HepG2 (cell line): ENCODE results near the gene AGER. TPM values are rescaled to one million over a fixed set of nuclear protein-coding genes. Genes with fewer than 3 reads are reported as not detected.

Experiments
- ATAC-seq: fragments of 200-7000 bp; cut with Tn5 transposase; 3 replicates; pipeline ENCODE4 v1.9.1; 2020; ENCODE audit warnings: mild to moderate bottlenecking, moderate library complexity
- BruUV-seq: library from RNA; stranded (reverse); fragments of 400-500 nt; replicated peaks from 2 replicates; lab custom pipeline; 2021; lab: Mats Ljungman, UMichigan
- CTCF ChIA-PET: fragments of 300-600 bp; formaldehyde crosslinking; extraction: SDS; loops from one replicate; lab custom pipeline; 2021; ENCODE audit warnings: low total read pairs, inconsistent platforms, low intra/inter-chr PET ratio; lab: Yijun Ruan, JAX
- POLR2A ChIA-PET: fragments of 350-600 bp; sonication (Branson Sonifier 250); formaldehyde crosslinking; loops from one replicate; lab custom pipeline; 2020; ENCODE audit warnings: antibody characterized with exemption, inconsistent platforms; lab: Yijun Ruan, JAX
- DNase-seq: peaks from one replicate; pipeline ENCODE4 v3.0.0-alpha.2; 2015; ENCODE audit warnings: low spot score
- FAIRE-seq: peaks from 3 replicates; lab custom pipeline; 2011; peaks lifted over from hg19 to GRCh38; lab: Jason Lieb, UNC
- H2AFZ ChIP-seq: one replicate; pipeline ENCODE4 v1.6.1; 2011; ENCODE audit warnings: low read length, inconsistent platforms
- H3K27ac ChIP-seq: fragments of 300-600 bp; 3 replicates; pipeline ENCODE4 v1.8.0; 2011; ENCODE audit warnings: mixed run types, mild to moderate bottlenecking, mixed read lengths, low read length, inconsistent platforms; ENCODE audit not compliant: insufficient read depth; ENCODE audit errors: extremely low read length
- H3K27me3 ChIP-seq, 2 experiments: fragments of 200-600 bp in 1 of 2; 2 replicates in 1 of 2; 3 replicates in 1 of 2; pipeline versions ENCODE4 v1.6.0 to v1.8.0; 2011; ENCODE audit warnings: low read length in 2 of 2, mild to moderate bottlenecking in 2 of 2, moderate library complexity in 2 of 2, inconsistent platforms in 1 of 2; ENCODE audit not compliant: insufficient read depth in 2 of 2, control insufficient read depth in 1 of 2
- H3K36me3 ChIP-seq, 2 experiments: fragments of 200-600 bp in 1 of 2; replicated peaks in 1 of 2; 2 replicates in 1 of 2; 3 replicates in 1 of 2; pipeline versions ENCODE4 v1.5.1 to v1.8.0; 2011; ENCODE audit warnings: low read length in 2 of 2, inconsistent platforms in 1 of 2; ENCODE audit not compliant: insufficient read depth in 2 of 2, control insufficient read depth in 1 of 2
- H3K4me1 ChIP-seq: 2 replicates; pipeline ENCODE4 v1.5.1; 2012; ENCODE audit warnings: low read length, inconsistent platforms; ENCODE audit not compliant: insufficient read depth
- H3K4me2 ChIP-seq: 2 replicates; pipeline ENCODE4 v1.6.0; 2011; ENCODE audit warnings: low read depth, low read length, inconsistent platforms
- H3K4me3 ChIP-seq, 3 experiments: fragments of 200-600 bp in 1 of 3; sonication (generic), shearing (Covaris generic) in 1 of 3; replicated peaks in 1 of 3; 2 replicates each; pipeline ENCODE4 v1.5.1; 2011 to 2016; ENCODE audit warnings: low read length in 3 of 3, inconsistent platforms in 2 of 3, low read depth in 2 of 3, mild to moderate bottlenecking in 2 of 3, control low read depth in 1 of 3, mixed read lengths in 1 of 3; ENCODE audit not compliant: insufficient read depth in 1 of 3
- H3K79me2 ChIP-seq: one replicate; pipeline ENCODE4 v1.6.1; 2011; ENCODE audit warnings: low read length, inconsistent platforms; ENCODE audit not compliant: insufficient read depth
- H3K9ac ChIP-seq: 2 replicates; pipeline ENCODE4 v1.6.0; 2011; ENCODE audit warnings: mild to moderate bottlenecking, low read depth, low read length, inconsistent platforms; ENCODE audit not compliant: insufficient read depth
- H3K9me3 ChIP-seq: 2 replicates; pipeline ENCODE4 v1.5.1; 2012; ENCODE audit warnings: mild to moderate bottlenecking, low read length
- H4K20me1 ChIP-seq: 2 replicates; pipeline ENCODE4 v1.6.0; 2011; ENCODE audit warnings: inconsistent platforms, mild to moderate bottlenecking, low read length, moderate library complexity; ENCODE audit not compliant: insufficient read depth
- CENPX ChIP-seq: sonication (generic); formaldehyde crosslinking; IDR thresholded peaks from 2 replicates; pipeline ENCODE4 v1.9.0; 2021; ENCODE audit warnings: mild to moderate bottlenecking, missing genetic modification reagents, moderate library complexity
- HMG20A ChIP-seq: IDR thresholded peaks from 2 replicates; pipeline ENCODE4 v1.6.1; 2016; ENCODE audit warnings: borderline replicate concordance
- HOXA5 ChIP-seq: sonication (generic); formaldehyde crosslinking; IDR thresholded peaks from 2 replicates; pipeline ENCODE4 v1.4.0; 2020; ENCODE audit warnings: missing genetic modification reagents
- NKX3-1 ChIP-seq: sonication (generic); formaldehyde crosslinking; IDR thresholded peaks from 2 replicates; pipeline ENCODE4 v1.5.0; 2020; ENCODE audit warnings: missing genetic modification reagents
- PBX3 ChIP-seq: sonication (generic); formaldehyde crosslinking; IDR thresholded peaks from 2 replicates; pipeline ENCODE4 v1.8.1; 2023; ENCODE audit warnings: missing genetic modification reagents, inconsistent platforms, borderline replicate concordance
- POLR2A ChIP-seq, 2 experiments: IDR thresholded peaks; 2 replicates each; pipeline ENCODE4 v1.6.1; 2011; ENCODE audit warnings: low read depth in 2 of 2, low read length in 2 of 2, mild to moderate bottlenecking in 1 of 2, moderate library complexity in 1 of 2; ENCODE audit not compliant: insufficient read depth in 1 of 2
- SIN3B ChIP-seq: fragments of 150-350 bp; IDR thresholded peaks from 2 replicates; pipeline ENCODE4 v1.6.1; 2014; ENCODE audit warnings: low read length
- SRY ChIP-seq: sonication (generic); formaldehyde crosslinking; IDR thresholded peaks from 2 replicates; pipeline ENCODE4 v1.8.0; 2022; ENCODE audit warnings: mild to moderate bottlenecking, missing genetic modification reagents
- ZNF580 ChIP-seq: IDR thresholded peaks from 2 replicates; pipeline ENCODE4 v1.6.1; 2016; ENCODE audit warnings: low read depth, borderline replicate concordance
- ZNF777 ChIP-seq: sonication (generic); formaldehyde crosslinking; IDR thresholded peaks from 2 replicates; pipeline ENCODE4 v1.4.0; 2020; ENCODE audit warnings: missing genetic modification reagents
- in situ Hi-C: cut with HindIII; loops from 2 replicates; pipeline ENCODE4 v1.10.0; 2017; ENCODE audit warnings: low pct_unique_long_range_greater_than_20kb; ENCODE audit not compliant: extremely low pct_ligation_motif_present
- intact Hi-C: fragments of 100-400 bp; cut with micrococcal nuclease; formaldehyde crosslinking; loops from one replicate; pipeline ENCODE4 v1.10.0; 2022; ENCODE audit not compliant: unreplicated experiment
- polyA plus RNA-seq, 8 experiments: library from polyadenylated mRNA; depleted of rRNA in 3 of 8; stranded (reverse) in 7 of 8; unstranded in 1 of 8; fragments of >200 nt; fragmentation: Illumina TruSeq in 4 of 8; extraction: Trizol in 4 of 8; gene quantifications; 2 replicates each; pipeline versions ENCODE4 v1.2.1 to v1.2.3, GENCODE V29; 2011 to 2016; ENCODE audit warnings: low read depth in 4 of 8, missing spikeins in 1 of 8, mixed read lengths in 1 of 8; ENCODE audit not compliant: insufficient read depth in 1 of 8
- total RNA-seq, 5 experiments: library from RNA; depleted of rRNA; stranded (reverse); fragments of >200 nt; fragmentation: Illumina TruSeq; extraction: Trizol; gene quantifications; 2 replicates each; pipeline ENCODE4 v1.2.3, GENCODE V29; 2016; ENCODE audit warnings: low read depth in 1 of 5

AGER gene
- total and polyA plus RNA-seq, 2 of the 13 experiments (the other 11 are each of a cell fraction or from before 2014, with no cell fraction given), result 1.9 to 5.1 TPM

GRCh38 chr6:32158052-32158451 is 26.0 kb downstream of the AGER start:
- DNase-seq (no peak), ATAC-seq (no peak), FAIRE-seq (no peak)
- no peak for TF ChIP-seq CENPX (CRISPR knock-in tag)
- TF ChIP-seq NKX3-1 (CRISPR knock-in tag), result no peak
- TF ChIP-seq PBX3 (CRISPR knock-in tag), result no peak
- TF ChIP-seq ZNF580 (CRISPR knock-in tag), result no peak
- no peak for TF ChIP-seq HOXA5 (CRISPR knock-in tag)
- no peak for TF ChIP-seq ZNF777 (CRISPR knock-in tag)
- no peak for TF ChIP-seq SRY (CRISPR knock-in tag)
- TF ChIP-seq HMG20A, result no peak
- no peak for TF ChIP-seq POLR2A (IDR thresholded peaks at IDR 0.05; ENCODE audit: insufficient read depth in 1 of 2, low read depth in 2 of 2, low read length in 2 of 2)
- TF ChIP-seq SIN3B, result no peak
- H3K4me3 ChIP-seq, result no peak overlapping the region
- H3K27ac ChIP-seq, result no peak overlapping the region
- H3K4me2 ChIP-seq, result no peak overlapping the region
- H3K36me3 ChIP-seq, result peaks cover 21 to 39% of the 10 kb centered on the region in 2 experiments
- no peaks in the 10 kb centered on the region for H4K20me1 ChIP-seq
- H3K27me3 ChIP-seq, result no peaks in the 10 kb centered on the region; a peak in 1 of 5 replicates
- CTCF ChIA-PET, result no interaction called here
- no TSS peak for BruUV-seq
- H3K79me2 ChIP-seq, result peaks cover 17% of the 10 kb centered on the region
- no peak overlapping the region for H2AFZ ChIP-seq
- H3K9me3 ChIP-seq, result no peaks in the 10 kb centered on the region
- H3K4me1 ChIP-seq, result peaks cover 18% of the 10 kb centered on the region
- intact Hi-C loops, result no loop called here
- H3K9ac ChIP-seq, result no peak overlapping the region
- POLR2A ChIA-PET, result interaction anchor here (1.9 kb wide), 1 partner anchor 19 kb away, joined by 6 read pairs; no protein-coding TSS in a partner anchor
- in situ Hi-C loops, result no loop called here
